Lower lobe of right lung (tissue), 2 donors: ENCODE results near the gene TIPIN. TPM values are rescaled to one million over a fixed set of nuclear protein-coding genes. Genes with fewer than 3 reads are reported as not detected.

Experiments
- ATAC-seq, 2 donors: fragments of 200-7000 bp; cut with Tn5 transposase; one replicate each; pipeline ENCODE4 v1.9.1; 2020 to 2022; ENCODE audit warnings: mild to moderate bottlenecking in 2 of 2, moderate library complexity in 2 of 2
- DNase-seq: peaks from one replicate; pipeline ENCODE4 v3.0.0-alpha.2; 2020
- H3K27ac ChIP-seq: fragments of 200-600 bp; one replicate; pipeline ENCODE4 v1.8.0; 2022
- H3K27me3 ChIP-seq: fragments of 200-600 bp; one replicate; pipeline ENCODE4 v1.8.0; 2022; ENCODE audit warnings: low read depth
- H3K36me3 ChIP-seq: fragments of 200-600 bp; one replicate; pipeline ENCODE4 v1.8.0; 2022; ENCODE audit warnings: mild to moderate bottlenecking
- H3K4me1 ChIP-seq: fragments of 200-600 bp; one replicate; pipeline ENCODE4 v1.8.0; 2022
- H3K4me3 ChIP-seq: fragments of 200-600 bp; one replicate; pipeline ENCODE4 v1.8.0; 2022; ENCODE audit warnings: mild to moderate bottlenecking
- H3K9me3 ChIP-seq: fragments of 200-600 bp; one replicate; pipeline ENCODE4 v1.8.0; 2022
- CTCF ChIP-seq: fragments of 200-600 bp; IDR thresholded peaks from one replicate; pipeline ENCODE4 v1.8.0; 2022; ENCODE audit warnings: antibody characterized with exemption, mild to moderate bottlenecking
- intact Hi-C: fragments of 100-400 bp; cut with DNase I; formaldehyde crosslinking; loops from one replicate; pipeline ENCODE4 v1.11.0; 2022
- total RNA-seq: library from RNA; stranded (reverse); fragmentation: NEBNext Ultra II Directional; extraction: Animal tissue kit (Norgen Biotek cat#: 25700); gene quantifications from one replicate; pipeline ENCODE4 v1.2.1, GENCODE V29; 2021
- donor health status: DM: no; HTN: yes; CAD: no; lungs with severe emphysema.

TIPIN gene
- total RNA-seq, 1 donor from 2014 or later, result 6.9 TPM

GRCh38 chr15:66323312-66323928 is 33.1 kb downstream of the TIPIN start:
- H3K4me1 ChIP-seq, result no peaks in the 10 kb centered on the region
- no peak overlapping the region for H3K27ac ChIP-seq
- H3K9me3 ChIP-seq, result no peaks in the 10 kb centered on the region
- no peaks in the 10 kb centered on the region for H3K27me3 ChIP-seq
- H3K36me3 ChIP-seq, result peaks cover 100% of the 10 kb centered on the region
- DNase-seq (no peak), ATAC-seq (no peak)
- intact Hi-C loops, result no loop called here
- no peak for TF ChIP-seq CTCF
- H3K4me3 ChIP-seq, result no peak overlapping the region

- H3K9me3 ChIP-seq, result no peaks in the 10 kb centered on the region
- no peak overlapping the region for H3K4me3 ChIP-seq
- no peak for DNase-seq
- H3K27me3 ChIP-seq, result no peaks in the 10 kb centered on the region
- intact Hi-C loops, result no loop called here
- TF ChIP-seq CTCF, result no peak
- no peak overlapping the region for H3K27ac ChIP-seq
- H3K36me3 ChIP-seq, result peaks cover 97% of the 10 kb centered on the region
- no peaks in the 10 kb centered on the region for H3K4me1 ChIP-seq
- no peak for ATAC-seq
Observed at GRCh38 chr15:66312144-66312543, 44.3 kb downstream of the TIPIN start.

- intact Hi-C loops, result no loop called here
- H3K27ac ChIP-seq, result no peak overlapping the region
- TF ChIP-seq CTCF, result no peak
- peaks cover 94% of the 10 kb centered on the region for H3K36me3 ChIP-seq
- no peaks in the 10 kb centered on the region for H3K9me3 ChIP-seq
- no peaks in the 10 kb centered on the region for H3K27me3 ChIP-seq
- DNase-seq (no peak), ATAC-seq (no peak)
- H3K4me3 ChIP-seq, result no peak overlapping the region
- H3K4me1 ChIP-seq, result no peaks in the 10 kb centered on the region
Observed at GRCh38 chr15:66310786-66311185, 45.7 kb downstream of the TIPIN start.

GRCh38 chr15:66309828-66310227 is 46.7 kb downstream of the TIPIN start:
- Histone ChIP-seq H3K9me3 (no peaks in the 10 kb centered on the region), H3K4me3 (no peak overlapping the region), H3K4me1 (no peaks in the 10 kb centered on the region), H3K27me3 (no peaks in the 10 kb centered on the region), H3K27ac (no peak overlapping the region), H3K36me3 (peaks cover 92% of the 10 kb centered on the region)
- ATAC-seq, result no peak
- intact Hi-C loops, result no loop called here
- DNase-seq, result no peak
- TF ChIP-seq CTCF, result no peak

GRCh38 chr15:66308531-66308930 is 48.0 kb downstream of the TIPIN start:
- Histone ChIP-seq H3K4me3 (no peak overlapping the region), H3K27me3 (no peaks in the 10 kb centered on the region), H3K4me1 (no peaks in the 10 kb centered on the region), H3K36me3 (peaks cover 80% of the 10 kb centered on the region), H3K27ac (no peak overlapping the region), H3K9me3 (no peaks in the 10 kb centered on the region)
- intact Hi-C loops, result no loop called here
- no peak for TF ChIP-seq CTCF
- ATAC-seq, result no peak
- no peak for DNase-seq
